Mucosa of descending colon (tissue), 3 donors: ENCODE data around the gene CMTM2. TPM values are rescaled to one million over a fixed set of nuclear protein-coding genes. Genes with fewer than 3 reads are reported as not detected.

Experiments
- ATAC-seq: fragments of 200-7000 bp; cut with Tn5 transposase; one replicate; pipeline ENCODE4 v1.9.1; 2020; ENCODE audit warnings: mild to moderate bottlenecking, moderate library complexity
- DNase-seq, 3 donors: peaks; one replicate each; pipeline ENCODE4 v3.0.0-alpha.2; 2020
- H3K36me3 ChIP-seq: fragments of 200-600 bp; one replicate; pipeline ENCODE4 v1.8.0; 2021; ENCODE audit warnings: low read depth, mild to moderate bottlenecking
- H3K4me1 ChIP-seq: fragments of 200-600 bp; one replicate; pipeline ENCODE4 v1.8.0; 2021; ENCODE audit warnings: low read depth, mild to moderate bottlenecking
- H3K4me3 ChIP-seq: fragments of 200-600 bp; one replicate; pipeline ENCODE4 v1.8.0; 2021; ENCODE audit warnings: mild to moderate bottlenecking
- H3K9me3 ChIP-seq: fragments of 200-600 bp; one replicate; pipeline ENCODE4 v1.8.0; 2021; ENCODE audit warnings: mild to moderate bottlenecking
- CTCF ChIP-seq: fragments of 200-600 bp; IDR thresholded peaks from one replicate; pipeline ENCODE4 v1.8.0; 2022; ENCODE audit warnings: antibody characterized with exemption, mild to moderate bottlenecking
- intact Hi-C, 2 donors: fragments of 100-400 bp; cut with DNase I in 1 of 2; cut with micrococcal nuclease in 1 of 2; formaldehyde crosslinking; loops; one replicate each; pipeline versions ENCODE4 v1.11.0 to v1.11.1; 2022; cut with DNase I, micrococcal nuclease
- total RNA-seq, 3 donors: library from RNA; stranded (reverse); fragmentation: NEBNext Ultra II Directional in 2 of 3; extraction: Animal tissue kit (Norgen Biotek cat#: 25700) in 2 of 3; gene quantifications; one replicate each; pipeline versions ENCODE4 v1.2.1 to v1.2.4, GENCODE V29; 2021 to 2023
- donor health status: DM: no; HTN: no; CAD: no; lungs with moderate emphysema.
- donor health status: DM: no; HTN: no; CAD: no.
- donor health status: DM: no; HTN: yes; CAD: no.

The CMTM2 gene
- total RNA-seq, 3 donors from 2014 or later = 0.46 TPM; not detected in 2

- ATAC-seq (no peak), DNase-seq (no peak)
- Histone ChIP-seq H3K4me3 (no peak overlapping the region), H3K36me3 (no peaks in the 10 kb centered on the region), H3K4me1 (peaks cover 33% of the 10 kb centered on the region), H3K9me3 (no peaks in the 10 kb centered on the region)
- intact Hi-C loops = no loop called here
- no peak for TF ChIP-seq CTCF
Observed at GRCh38 chr16:66554021-66554420, 25.2 kb upstream of the CMTM2 start.

- no peaks in the 10 kb centered on the region for H3K36me3 ChIP-seq
- no peaks in the 10 kb centered on the region for H3K9me3 ChIP-seq
- no peak for TF ChIP-seq CTCF
- ATAC-seq (no peak), DNase-seq (no peak)
- peaks cover 33% of the 10 kb centered on the region for H3K4me1 ChIP-seq
- intact Hi-C loops = no loop called here
- no peak overlapping the region for H3K4me3 ChIP-seq
Observed at GRCh38 chr16:66554495-66554894, 24.8 kb upstream of the CMTM2 start.

GRCh38 chr16:66560107-66560506 is 19.2 kb upstream of the CMTM2 start:
- Histone ChIP-seq H3K4me3 (no peak overlapping the region), H3K36me3 (no peaks in the 10 kb centered on the region), H3K4me1 (peaks cover 13% of the 10 kb centered on the region), H3K9me3 (no peaks in the 10 kb centered on the region)
- TF ChIP-seq CTCF = no peak
- intact Hi-C loops = no loop called here
- DNase-seq (no peak), ATAC-seq (no peak)

- no peak for TF ChIP-seq CTCF
- intact Hi-C loops = no loop called here
- Histone ChIP-seq H3K36me3 (no peaks in the 10 kb centered on the region), H3K9me3 (no peaks in the 10 kb centered on the region), H3K4me1 (peaks cover 11% of the 10 kb centered on the region), H3K4me3 (no peak overlapping the region)
- no peak for DNase-seq
- no peak for ATAC-seq
Observed at GRCh38 chr16:66561381-66562080, 17.7 kb upstream of the CMTM2 start.

- Histone ChIP-seq H3K4me1 (peaks cover 7% of the 10 kb centered on the region), H3K36me3 (no peaks in the 10 kb centered on the region), H3K9me3 (no peaks in the 10 kb centered on the region), H3K4me3 (no peak overlapping the region)
- ATAC-seq = no peak
- DNase-seq = no peak
- TF ChIP-seq CTCF = no peak
- intact Hi-C loops = no loop called here
Observed at GRCh38 chr16:66562409-66562808, 16.9 kb upstream of the CMTM2 start.

- peaks cover 7% of the 10 kb centered on the region for H3K4me1 ChIP-seq
- DNase-seq (no peak), ATAC-seq (no peak)
- no peaks in the 10 kb centered on the region for H3K36me3 ChIP-seq
- no peaks in the 10 kb centered on the region for H3K9me3 ChIP-seq
- no peak overlapping the region for H3K4me3 ChIP-seq
- no peak for TF ChIP-seq CTCF
- intact Hi-C loops = no loop called here
Observed at GRCh38 chr16:66562986-66563385, 16.3 kb upstream of the CMTM2 start.
